ENCODE data around the gene LRIG3.
"Not testable (repeated sequence)": the region's sequence is repeated elsewhere in the genome, so short reads cannot be mapped to it uniquely, and the experiment has no call there.

The LRIG3 gene

GRCh38 chr12:58907391-58907790, 12.9 kb downstream of the LRIG3 start:
- no peak for DNase-seq (ENCODE audit: insufficient read length, low spot score)
- no peak for FAIRE-seq

- no peak for FAIRE-seq
Measured at GRCh38 chr12:58906917-58907316, 13.4 kb downstream of the LRIG3 start.

GRCh38 chr12:58905422-58905821, 14.9 kb downstream of the LRIG3 start:
- FAIRE-seq = no peak
- no peak for DNase-seq (ENCODE audit: insufficient read length, low spot score)

More at GRCh38 chr12:58906917-58907316, 13.4 kb downstream of the LRIG3 start:
- no peak for DNase-seq (ENCODE audit: insufficient read length, low spot score)

GRCh38 chr12:58902726-58903125, 17.6 kb downstream of the LRIG3 start:
- FAIRE-seq = not testable (repeated sequence)

GRCh38 chr12:58901664-58902063, 18.6 kb downstream of the LRIG3 start:
- FAIRE-seq (no peak), DNase-seq (ENCODE audit: insufficient read length, low spot score) (no peak)

More at GRCh38 chr12:58902726-58903125, 17.6 kb downstream of the LRIG3 start:
- not testable (repeated sequence) for DNase-seq (ENCODE audit: insufficient read length, low spot score)

GRCh38 chr12:58897969-58898368, 22.3 kb downstream of the LRIG3 start:
- no peak for FAIRE-seq

GRCh38 chr12:58896278-58896677, 24.0 kb downstream of the LRIG3 start:
- peak; percentile 18 for FAIRE-seq
- no peak for DNase-seq (ENCODE audit: insufficient read length, low spot score)

More at GRCh38 chr12:58897969-58898368, 22.3 kb downstream of the LRIG3 start:
- DNase-seq (ENCODE audit: insufficient read length, low spot score) = no peak

GRCh38 chr12:58895053-58895452, 25.3 kb downstream of the LRIG3 start:
- FAIRE-seq (no peak), DNase-seq (ENCODE audit: insufficient read length, low spot score) (no peak)

- no peak for FAIRE-seq
Measured at GRCh38 chr12:58894040-58894439, 26.3 kb downstream of the LRIG3 start.

GRCh38 chr12:58893495-58893894, 26.8 kb downstream of the LRIG3 start:
- no peak for DNase-seq (ENCODE audit: insufficient read length, low spot score)
- FAIRE-seq = no peak

More at GRCh38 chr12:58894040-58894439, 26.3 kb downstream of the LRIG3 start:
- DNase-seq (ENCODE audit: insufficient read length, low spot score) = no peak

- FAIRE-seq (no peak), DNase-seq (ENCODE audit: insufficient read length, low spot score) (no peak)
Measured at GRCh38 chr12:58889557-58889956, 30.7 kb downstream of the LRIG3 start.

GRCh38 chr12:58888131-58888783, 32.0 kb downstream of the LRIG3 start:
- FAIRE-seq (no peak), DNase-seq (ENCODE audit: insufficient read length, low spot score) (no peak)

GRCh38 chr12:58887068-58887467, 33.2 kb downstream of the LRIG3 start:
- FAIRE-seq (no peak), DNase-seq (ENCODE audit: insufficient read length, low spot score) (no peak)

- DNase-seq (ENCODE audit: insufficient read length, low spot score) = no peak
- FAIRE-seq = no peak
Measured at GRCh38 chr12:58886474-58886873, 33.8 kb downstream of the LRIG3 start.

- no peak for DNase-seq (ENCODE audit: insufficient read length, low spot score)
- no peak for FAIRE-seq
Measured at GRCh38 chr12:58884916-58885315, 35.4 kb downstream of the LRIG3 start.

- FAIRE-seq (no peak), DNase-seq (ENCODE audit: insufficient read length, low spot score) (no peak)
Measured at GRCh38 chr12:58883576-58884334, 36.5 kb downstream of the LRIG3 start.

- no peak for DNase-seq (ENCODE audit: insufficient read length, low spot score)
- FAIRE-seq = no peak
Measured at GRCh38 chr12:58882826-58883225, 37.5 kb downstream of the LRIG3 start.

GRCh38 chr12:58881816-58882215, 38.5 kb downstream of the LRIG3 start:
- DNase-seq (ENCODE audit: insufficient read length, low spot score) (no peak), FAIRE-seq (no peak)

- DNase-seq (ENCODE audit: insufficient read length, low spot score) (no peak), FAIRE-seq (no peak)
Measured at GRCh38 chr12:58880639-58881038, 39.7 kb downstream of the LRIG3 start.

GRCh38 chr12:58877243-58877743, 43.0 kb downstream of the LRIG3 start:
- DNase-seq (ENCODE audit: insufficient read length, low spot score) (no peak), FAIRE-seq (no peak)

- DNase-seq (ENCODE audit: insufficient read length, low spot score) (no peak), FAIRE-seq (no peak)
Measured at GRCh38 chr12:58873496-58873895, 46.8 kb downstream of the LRIG3 start.

GRCh38 chr12:58871556-58871955, 48.7 kb downstream of the LRIG3 start:
- FAIRE-seq (no peak), DNase-seq (ENCODE audit: insufficient read length, low spot score) (no peak)
